ENCODE data around the gene SLC26A8. TPM values are rescaled to one million over a fixed set of nuclear protein-coding genes. Genes with fewer than 3 reads are reported as not detected.
A peak's percentile ranks its signal among the peaks of the same experiment; 100 is the strongest.
"Not testable (repeated sequence)": the region's sequence is repeated elsewhere in the genome, so short reads cannot be mapped to it uniquely, and the experiment has no call there.

SLC26A8 gene
- total RNA-seq, 1 donor from 2014 or later = 0.04 TPM

GRCh38 chr6:35943390-35943789 lies 81.1 kb downstream of the SLC26A8 start:
- ATAC-seq = no peak

GRCh38 chr6:35942355-35942754 lies 82.1 kb downstream of the SLC26A8 start:
- ATAC-seq = no peak

- ATAC-seq = not testable (repeated sequence)
Observed at GRCh38 chr6:35941170-35941569, 83.3 kb downstream of the SLC26A8 start.

GRCh38 chr6:35940014-35940413 lies 84.4 kb downstream of the SLC26A8 start:
- ATAC-seq = not testable (repeated sequence)

GRCh38 chr6:35939259-35939658 lies 85.2 kb downstream of the SLC26A8 start:
- ATAC-seq = not testable (repeated sequence)

- no peak for ATAC-seq
Observed at GRCh38 chr6:35936681-35937359, 87.6 kb downstream of the SLC26A8 start.

- no peak for ATAC-seq
Observed at GRCh38 chr6:35935469-35935868, 89.0 kb downstream of the SLC26A8 start.

- no peak for ATAC-seq
Observed at GRCh38 chr6:35933844-35934243, 90.6 kb downstream of the SLC26A8 start.

GRCh38 chr6:35931873-35932272 lies 92.6 kb downstream of the SLC26A8 start:
- ATAC-seq = not testable (repeated sequence)

- ATAC-seq = no peak
Observed at GRCh38 chr6:35931120-35931561, 93.3 kb downstream of the SLC26A8 start.

GRCh38 chr6:35929601-35930000 lies 94.8 kb downstream of the SLC26A8 start:
- ATAC-seq = no peak

- ATAC-seq = peak; percentile 71
Observed at GRCh38 chr6:35926509-35927215, 97.8 kb downstream of the SLC26A8 start.

- ATAC-seq = peak; percentile 75
Observed at GRCh38 chr6:35925961-35926360, 98.5 kb downstream of the SLC26A8 start.

GRCh38 chr6:35924146-35924545 lies 100.3 kb downstream of the SLC26A8 start:
- no peak for ATAC-seq

GRCh38 chr6:35922139-35922554 lies 102.3 kb downstream of the SLC26A8 start:
- ATAC-seq = no peak

- ATAC-seq = peak; percentile 83
Observed at GRCh38 chr6:35920793-35921732, 103.4 kb downstream of the SLC26A8 start, which contains the start of gene SRPK1. TSS of gene SRPK1 (minus strand) at chr6:35921098. CDS start at chr6:35921056, 42 bp downstream.

- ATAC-seq = peak; percentile 79
Observed at GRCh38 chr6:35919827-35920751, 104.4 kb downstream of the SLC26A8 start.

- ATAC-seq = peak; percentile 63
Observed at GRCh38 chr6:35919085-35919826, 105.2 kb downstream of the SLC26A8 start.

- ATAC-seq = not testable (repeated sequence)
Observed at GRCh38 chr6:35916893-35917292, 107.5 kb downstream of the SLC26A8 start.

GRCh38 chr6:35916056-35916455 lies 108.4 kb downstream of the SLC26A8 start:
- ATAC-seq = no peak

GRCh38 chr6:35914536-35914935 lies 109.9 kb downstream of the SLC26A8 start:
- no peak for ATAC-seq
